Fibroblast of lung (primary cell): ENCODE measurements around the gene CAST.

ENCODE experiments used
- CTCF ChIP-seq, 2 donors: IDR thresholded peaks in 1 of 2; conservative IDR thresholded peaks in 1 of 2; 1 replicate in 1 of 2; 2 replicates in 1 of 2; pipeline ENCODE4 v1.5.1; 2011 to 2012; ENCODE audit warnings: low read length in 2 of 2, control low read depth in 1 of 2, inconsistent platforms in 1 of 2, low read depth in 1 of 2, mild to moderate bottlenecking in 1 of 2
- EZH2 ChIP-seq: IDR thresholded peaks from 2 replicates; pipeline ENCODE4 v1.5.1; 2012; ENCODE audit warnings: low read length, control low read depth, mild to moderate bottlenecking; ENCODE audit errors: missing control alignments

GRCh38 chr5:96624596-96624995, 37.6 kb upstream of the CAST start:
- TF ChIP-seq CTCF (conservative IDR thresholded peaks at IDR 0.05 in 1 of 2, IDR thresholded peaks at IDR 0.05 in 1 of 2; ENCODE audit: low read depth in 1 of 2, low read length in 2 of 2) (no peak), EZH2 (no peak)
